Stimulated activated CD8-positive, alpha-beta memory T cell treated with anti-CD3 and anti-CD28 coated beads, Interleukin-7, amount 100 ng/mL, for 4 hours (primary cell): ENCODE measurements around the gene HOXA10.

ENCODE experiments used
- DNase-seq, 2 donors: peaks; one replicate each; pipeline ENCODE4 v3.0.0-alpha.2; 2020; ENCODE audit warnings: low read depth in 2 of 2

Gene HOXA10

GRCh38 chr7:27191833-27192545, 17.9 kb upstream of the HOXA10 start:
- DNase-seq: no peak

DNA sequence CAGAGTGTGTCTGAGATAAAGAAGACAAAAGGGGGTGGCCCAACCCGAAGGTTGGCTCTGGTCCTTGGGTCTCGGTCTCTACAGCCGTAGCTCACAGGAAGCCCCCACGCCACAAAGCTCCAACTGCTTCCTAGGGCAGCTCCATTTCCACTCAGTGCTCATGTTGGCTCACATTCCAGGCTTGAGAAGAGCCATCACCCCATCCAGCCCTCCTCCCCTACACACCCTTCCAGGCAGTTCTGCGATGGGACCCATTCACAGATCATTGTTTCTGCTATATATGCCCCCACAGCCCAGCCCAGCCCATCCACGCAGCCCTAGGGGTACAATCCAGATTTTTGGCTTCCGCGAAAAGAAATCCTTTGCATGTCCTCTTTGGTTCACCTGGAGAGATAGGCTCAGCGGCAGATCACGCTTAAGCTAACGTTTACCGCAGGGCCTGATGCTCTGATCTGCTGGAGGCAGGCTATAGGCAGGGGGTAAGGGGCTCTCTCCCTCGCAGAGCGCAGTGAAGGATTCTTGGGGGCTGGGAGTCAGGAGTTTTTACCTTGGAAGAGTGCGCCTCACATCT, 17.1 kb upstream of the HOXA10 start:
- DNase-seq: no peak

GRCh38 chr7:27189997-27190748, 16.1 kb upstream of the HOXA10 start:
- DNase-seq: no peak

GRCh38 chr7:27189295-27189996, 15.3 kb upstream of the HOXA10 start:
- DNase-seq: no peak

DNA sequence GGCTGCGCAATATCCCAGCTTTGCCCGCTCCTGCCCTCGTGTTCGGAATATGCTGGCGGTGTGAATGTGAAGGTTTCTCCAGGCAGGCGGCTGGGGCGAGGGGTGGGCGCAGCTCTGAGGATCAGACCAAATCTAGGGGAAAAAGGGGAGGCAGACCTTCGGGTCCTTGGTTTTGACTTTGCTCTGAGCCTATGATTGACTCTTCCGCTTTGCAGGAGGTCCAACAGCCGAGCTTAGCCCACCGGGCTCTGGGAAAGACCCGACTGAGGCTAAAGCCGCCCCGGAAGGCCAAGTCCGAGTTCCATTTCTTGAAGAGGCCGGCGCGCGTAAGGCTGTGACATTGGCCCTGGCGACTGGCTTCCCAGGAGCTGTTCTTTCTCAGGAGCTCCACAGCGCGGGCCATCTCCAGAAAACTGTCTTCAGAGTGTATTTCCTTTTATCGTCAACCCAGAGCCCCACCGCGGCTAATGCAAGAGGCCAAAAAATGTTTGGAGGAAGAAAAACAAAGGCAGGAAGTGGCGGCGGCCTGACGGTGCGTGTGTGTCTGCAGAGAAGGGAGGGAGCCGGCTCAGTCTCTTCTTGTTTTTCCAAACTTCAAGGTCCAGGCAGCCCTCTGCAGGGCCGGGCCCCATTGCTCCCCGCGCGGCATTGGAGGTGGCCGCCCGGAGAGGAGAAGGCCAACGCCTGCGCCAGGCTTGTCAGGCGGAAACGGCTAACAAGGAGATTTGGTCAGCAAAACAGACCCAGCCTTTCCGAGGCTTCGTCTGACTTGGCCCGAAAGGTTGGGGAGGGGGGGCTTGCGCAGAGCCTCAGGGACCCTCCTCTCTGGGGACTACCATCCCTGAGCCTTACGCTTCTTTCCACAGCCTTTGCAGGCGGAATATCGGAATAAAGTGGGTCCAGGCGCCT, 14.5 kb upstream of the HOXA10 start:
- DNase-seq: no peak

- no peak for DNase-seq
Observed at GRCh38 chr7:27187475-27188385, 13.6 kb upstream of the HOXA10 start.

GRCh38 chr7:27186668-27187474, 12.8 kb upstream of the HOXA10 start:
- DNase-seq: no peak

GRCh38 chr7:27185854-27186667, 11.9 kb upstream of the HOXA10 start:
- DNase-seq: no peak

DNA sequence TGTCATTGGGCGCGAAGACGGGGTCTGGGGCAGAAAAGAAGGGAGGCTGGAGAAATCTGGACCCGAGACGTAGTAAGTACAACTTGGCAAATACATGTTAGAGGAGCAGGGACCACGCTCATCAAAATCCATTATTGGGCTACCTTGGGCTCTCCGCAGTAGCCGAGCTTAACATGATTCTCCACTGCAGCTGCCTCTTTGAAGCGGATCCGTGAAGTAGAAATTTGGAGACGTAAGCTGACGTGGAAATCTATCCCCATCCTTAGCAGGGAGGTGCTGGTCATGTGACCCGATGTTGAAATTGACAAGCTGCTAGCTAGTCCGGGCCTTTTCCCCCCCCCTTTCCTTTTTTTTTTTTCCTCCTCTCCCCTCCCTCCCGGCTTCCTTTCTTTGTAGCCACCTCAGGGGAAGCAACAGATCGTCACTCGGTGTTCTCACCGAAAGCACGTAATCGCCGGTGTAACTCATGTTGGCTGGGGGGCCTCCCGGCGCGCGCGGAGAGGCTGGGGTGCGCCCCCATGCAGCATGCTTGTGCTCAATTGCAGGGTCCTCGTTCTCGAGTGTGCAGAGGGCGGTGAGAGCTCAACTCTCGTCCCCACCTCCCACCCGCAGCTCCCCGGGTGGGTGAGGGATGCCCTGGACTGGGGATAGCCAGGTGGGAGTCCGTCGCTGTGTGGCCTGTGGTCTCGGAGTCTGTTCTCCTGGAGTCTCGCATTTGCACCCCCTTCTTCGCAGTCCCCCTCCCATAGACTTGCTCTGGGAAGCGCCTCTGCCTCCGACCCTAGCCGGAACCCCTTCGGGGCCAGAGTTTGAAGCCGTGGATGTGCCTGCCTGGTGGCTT, 11.1 kb upstream of the HOXA10 start, which contains the start of gene HOXA11:
Gene HOXA11 (minus strand): TSS at position 220 of the 841 bp plus-strand sequence. CDS start 88 bp downstream, at position 132.
- DNase-seq: no peak

DNA sequence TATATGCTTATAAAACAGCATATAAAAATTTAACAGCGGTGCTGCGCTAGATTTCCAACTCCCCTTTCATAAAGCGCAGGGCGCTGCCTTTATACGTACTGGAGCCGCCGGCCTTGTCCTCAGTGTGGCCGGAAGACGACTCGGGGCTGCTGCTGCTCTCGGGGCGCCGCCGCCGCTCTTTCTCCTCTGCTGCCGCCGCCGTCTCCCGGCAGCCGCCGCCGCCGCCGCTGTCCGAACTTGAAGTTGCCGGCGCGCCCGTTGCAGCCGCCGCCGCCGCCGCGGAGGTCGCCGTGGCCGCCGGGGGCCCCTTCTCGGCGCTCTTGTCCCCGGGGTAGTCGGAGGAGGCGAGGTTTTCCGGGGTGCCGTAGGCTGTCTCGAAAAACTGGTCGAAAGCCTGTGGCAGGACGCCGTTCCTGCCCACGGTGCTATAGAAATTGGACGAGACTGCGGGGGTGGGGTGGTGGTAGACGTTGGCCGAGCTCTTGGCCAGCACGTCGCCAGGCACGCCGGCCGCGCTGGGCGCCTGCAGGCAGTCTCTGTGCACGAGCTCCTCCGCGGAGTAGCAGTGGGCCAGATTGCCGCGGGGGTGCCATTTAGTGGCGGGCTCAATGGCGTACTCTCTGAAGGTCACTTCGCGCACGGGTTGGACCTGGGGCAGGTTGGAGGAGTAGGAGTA, 10.4 kb upstream of the HOXA10 start:
- no peak for DNase-seq

GRCh38 chr7:27183682-27184336, 9.7 kb upstream of the HOXA10 start:
- no peak for DNase-seq

DNA sequence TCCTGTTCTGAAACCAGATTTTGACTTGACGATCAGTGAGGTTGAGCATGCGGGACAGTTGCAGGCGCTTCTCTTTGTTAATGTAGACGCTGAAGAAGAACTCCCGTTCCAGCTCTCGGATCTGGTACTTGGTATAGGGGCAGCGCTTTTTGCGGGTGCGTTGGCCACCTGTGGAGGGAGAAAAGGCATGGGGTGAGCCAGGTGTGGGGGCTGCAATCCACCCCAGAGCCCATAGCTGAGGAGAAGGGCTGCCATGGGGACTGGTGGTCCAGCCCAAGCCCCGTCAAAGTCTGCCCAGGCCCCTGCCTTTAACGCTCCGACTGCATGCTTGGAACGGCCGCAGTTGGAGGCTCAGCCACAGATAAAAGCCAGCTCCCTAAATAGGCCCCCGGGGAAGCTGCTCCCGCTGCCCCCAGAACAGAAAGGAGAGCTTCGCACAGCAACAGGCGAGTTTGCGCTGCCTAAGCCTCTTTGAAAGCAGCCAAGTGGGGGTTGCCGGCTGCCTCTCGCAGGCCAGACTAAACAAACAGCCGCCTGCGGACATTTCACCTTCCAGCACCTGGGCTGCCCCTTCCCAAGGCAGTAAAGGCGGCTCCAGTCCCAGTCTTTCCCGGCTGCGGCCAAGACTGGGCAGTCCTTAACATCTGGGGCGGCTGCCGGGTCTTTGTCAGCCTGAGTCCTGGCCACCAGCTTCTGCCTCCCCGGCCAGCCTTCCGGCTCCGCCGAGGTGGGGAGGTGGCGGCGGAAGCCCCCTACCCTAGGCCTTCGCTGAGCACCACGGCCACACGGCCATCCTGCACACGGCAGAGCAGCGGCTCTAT, 9.0 kb upstream of the HOXA10 start:
- DNase-seq: no peak

- DNase-seq: no peak
Observed at GRCh38 chr7:27182285-27182841, 8.2 kb upstream of the HOXA10 start.

- DNase-seq: no peak
Observed at GRCh38 chr7:27181795-27182275, 7.7 kb upstream of the HOXA10 start.
